ENCODE data around the gene MZB1.

Gene MZB1

DNA sequence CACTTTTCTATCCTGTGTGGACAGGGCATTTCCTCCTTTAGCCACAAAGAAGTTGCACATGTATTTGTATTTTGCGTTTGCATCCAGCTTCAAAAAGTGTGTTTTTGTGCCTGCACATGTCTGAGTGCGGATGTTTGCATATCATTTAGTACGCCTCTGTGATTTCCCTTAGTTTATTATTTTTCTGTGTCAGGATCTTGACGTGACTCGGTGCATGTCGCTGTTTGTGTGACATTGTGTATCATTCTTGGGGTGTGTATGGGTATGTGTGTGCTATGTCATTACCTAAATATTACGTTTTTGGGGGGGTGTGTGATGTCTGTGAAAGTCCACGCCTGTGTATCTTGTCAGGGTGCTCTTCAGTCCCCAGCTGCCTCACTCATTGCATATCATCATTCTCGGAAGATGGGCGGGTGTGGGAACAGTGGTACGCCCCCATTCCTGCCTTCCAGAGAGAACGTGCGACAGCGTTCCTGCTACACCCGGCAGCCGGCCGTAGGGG, 48.5 kb downstream of the MZB1 start:
- Histone ChIP-seq H3K27me3 (ENCODE audit: control insufficient read depth in 1 of 2, insufficient read depth in 2 of 2, low read length in 2 of 2) (no peaks in the 10 kb centered on the region), H3K4me3 (ENCODE audit: low read depth in 1 of 2, low read length in 2 of 2) (peak overlapping the region; percentile 90 to 96), H3K9me3 (ENCODE audit: control insufficient read depth in 1 of 2, low read length in 2 of 2) (no peaks in the 10 kb centered on the region), H3K9ac (ENCODE audit: low read depth in 1 of 2, low read length in 2 of 2) (peak overlapping the region; percentile 75 to 98), H3K27ac (ENCODE audit: low read depth, low read length) (no peak overlapping the region), H3K36me3 (ENCODE audit: control insufficient read depth in 1 of 2, insufficient read depth in 2 of 2, low read length in 2 of 2) (no peaks in the 10 kb centered on the region), H3K4me1 (ENCODE audit: control insufficient read depth in 1 of 2, insufficient read depth in 2 of 2, low read length in 2 of 2) (peaks cover 17 to 27% of the 10 kb centered on the region in 2 donors)

- Histone ChIP-seq H3K9ac (ENCODE audit: low read depth in 1 of 2, low read length in 2 of 2) (no peak overlapping the region), H3K36me3 (ENCODE audit: control insufficient read depth in 1 of 2, insufficient read depth in 2 of 2, low read length in 2 of 2) (no peaks in the 10 kb centered on the region), H3K4me1 (ENCODE audit: control insufficient read depth in 1 of 2, insufficient read depth in 2 of 2, low read length in 2 of 2) (peaks cover 17 to 27% of the 10 kb centered on the region in 2 donors), H3K4me3 (ENCODE audit: low read depth in 1 of 2, low read length in 2 of 2) (no peak overlapping the region), H3K27ac (ENCODE audit: low read depth, low read length) (no peak overlapping the region), H3K27me3 (ENCODE audit: control insufficient read depth in 1 of 2, insufficient read depth in 2 of 2, low read length in 2 of 2) (no peaks in the 10 kb centered on the region), H3K9me3 (ENCODE audit: control insufficient read depth in 1 of 2, low read length in 2 of 2) (no peaks in the 10 kb centered on the region)
Measured at GRCh38 chr5:139340051-139340450, 49.7 kb downstream of the MZB1 start.

Data from duodenal mucosa (tissue), 2 donors.